ENCODE results near the gene AMFR. TPM values are rescaled to one million over a fixed set of nuclear protein-coding genes. Genes with fewer than 3 reads are reported as not detected.

AMFR gene
- total RNA-seq, 1 experiment from 2014 or later = 66.3 TPM

- TF ChIP-seq ZBTB33 (IDR thresholded peaks at IDR 0.05; ENCODE audit: extremely low read depth, insufficient replicate concordance, low read length) (no peak), CEBPB (IDR thresholded peaks at IDR 0.05; ENCODE audit: low read depth) (no peak), YY1 (IDR thresholded peaks at IDR 0.05; ENCODE audit: extremely low read depth, insufficient replicate concordance, low read depth, low read length) (no peak)
- H3K4me3 ChIP-seq (replicated peaks in 1 of 2; ENCODE audit: low read depth in 1 of 2, low read length in 2 of 2) = no peak overlapping the region
- peaks cover 0 to 4% of the 10 kb centered on the region in 2 experiments; a peak in 1 of 4 replicates for H3K4me1 ChIP-seq (ENCODE audit: control insufficient read depth in 1 of 2, insufficient read depth in 2 of 2, low read length in 2 of 2)
- H3K27me3 ChIP-seq (ENCODE audit: insufficient read depth, low read length) = no peaks in the 10 kb centered on the region
- H3K36me3 ChIP-seq (ENCODE audit: control insufficient read depth in 1 of 2, insufficient read depth in 2 of 2, low read length in 2 of 2) = peaks cover 13 to 16% of the 10 kb centered on the region in 2 experiments; a peak in 3 of 4 replicates
- RAD21 ChIA-PET (ENCODE audit: low non-redundant PET in 1 of 2, low total read pairs in 2 of 2, uncharacterized antibody in 2 of 2, unreplicated experiment in 2 of 2) = no interaction called here
- no peak overlapping the region for H2AFZ ChIP-seq (ENCODE audit: low read depth, low read length, poor library complexity, severe bottlenecking)
- intact Hi-C loops (cut with micrococcal nuclease) = no loop called here
- POLR2A ChIA-PET = no interaction called here
- no peak overlapping the region for H3K4me2 ChIP-seq (ENCODE audit: low read length)
- H3K9me2 ChIP-seq (ENCODE audit: insufficient read depth) = no peaks in the 10 kb centered on the region
- no peaks in the 10 kb centered on the region for H4K20me1 ChIP-seq (ENCODE audit: insufficient read depth)
- no peak overlapping the region for H3K27ac ChIP-seq (ENCODE audit: low read depth, low read length)
- CTCF ChIA-PET = interaction anchor here (1.5 kb wide), 1 partner anchor 9 kb away, joined by 4 read pairs; no protein-coding TSS in a partner anchor
- no peaks in the 10 kb centered on the region for H3K79me2 ChIP-seq (ENCODE audit: insufficient read depth, low read length)
- BruUV-seq (replicated peaks) = no TSS peak
- DNase-seq (ENCODE audit: low read depth, low spot score) (no peak), ATAC-seq (no peak)
- H3K9ac ChIP-seq (ENCODE audit: low read length) = no peak overlapping the region
- H3K9me3 ChIP-seq (ENCODE audit: control insufficient read depth in 1 of 2, insufficient read depth in 1 of 2, low read depth in 1 of 2, low read length in 2 of 2) = no peaks in the 10 kb centered on the region
These were observed 59.8 kb downstream of the AMFR start for GRCh38 chr16:56365552-56365951.

GRCh38 chr16:56364865-56365264, 60.5 kb downstream of the AMFR start:
- ChIA-PET RAD21 (ENCODE audit: low non-redundant PET in 1 of 2, low total read pairs in 2 of 2, uncharacterized antibody in 2 of 2, unreplicated experiment in 2 of 2) (no interaction called here), POLR2A (no interaction called here), CTCF (interaction anchor here (1.5 kb wide), 1 partner anchor 8 kb away, joined by 4 read pairs; no protein-coding TSS in a partner anchor)
- H3K4me1 ChIP-seq (ENCODE audit: control insufficient read depth in 1 of 2, insufficient read depth in 2 of 2, low read length in 2 of 2) = no peaks in the 10 kb centered on the region
- peaks cover 13 to 16% of the 10 kb centered on the region in 2 experiments; a peak in 3 of 4 replicates for H3K36me3 ChIP-seq (ENCODE audit: control insufficient read depth in 1 of 2, insufficient read depth in 2 of 2, low read length in 2 of 2)
- intact Hi-C loops (cut with micrococcal nuclease) = no loop called here
- H3K27ac ChIP-seq (ENCODE audit: low read depth, low read length) = no peak overlapping the region
- H3K9me3 ChIP-seq (ENCODE audit: control insufficient read depth in 1 of 2, insufficient read depth in 1 of 2, low read depth in 1 of 2, low read length in 2 of 2) = no peaks in the 10 kb centered on the region
- H3K27me3 ChIP-seq (ENCODE audit: insufficient read depth, low read length) = no peaks in the 10 kb centered on the region
- DNase-seq (ENCODE audit: low read depth, low spot score) (no peak), ATAC-seq (no peak)
- H3K9ac ChIP-seq (ENCODE audit: low read length) = no peak overlapping the region
- no peaks in the 10 kb centered on the region for H4K20me1 ChIP-seq (ENCODE audit: insufficient read depth)
- no peaks in the 10 kb centered on the region for H3K9me2 ChIP-seq (ENCODE audit: insufficient read depth)
- no peaks in the 10 kb centered on the region for H3K79me2 ChIP-seq (ENCODE audit: insufficient read depth, low read length)
- no peak overlapping the region for H3K4me2 ChIP-seq (ENCODE audit: low read length)
- no peak overlapping the region for H3K4me3 ChIP-seq (replicated peaks in 1 of 2; ENCODE audit: low read depth in 1 of 2, low read length in 2 of 2)
- H2AFZ ChIP-seq (ENCODE audit: low read depth, low read length, poor library complexity, severe bottlenecking) = no peak overlapping the region
- no TSS peak for BruUV-seq (replicated peaks)
- TF ChIP-seq SRF (IDR thresholded peaks at IDR 0.05; ENCODE audit: low read depth) (no peak), MAX (IDR thresholded peaks at IDR 0.05) (no peak), ZFX (IDR thresholded peaks at IDR 0.05) (no peak), SIN3A (IDR thresholded peaks at IDR 0.05; ENCODE audit: low read depth) (no peak), POLR2AphosphoS5 (IDR thresholded peaks at IDR 0.05; ENCODE audit: low read depth, low read length) (no peak)

Measured in HCT116 (cell line).